ENCODE results near the gene FOXA3.
"Not testable (repeated sequence)": the region's sequence is repeated elsewhere in the genome, so short reads cannot be mapped to it uniquely, and the experiment has no call there.

Gene FOXA3

DNA sequence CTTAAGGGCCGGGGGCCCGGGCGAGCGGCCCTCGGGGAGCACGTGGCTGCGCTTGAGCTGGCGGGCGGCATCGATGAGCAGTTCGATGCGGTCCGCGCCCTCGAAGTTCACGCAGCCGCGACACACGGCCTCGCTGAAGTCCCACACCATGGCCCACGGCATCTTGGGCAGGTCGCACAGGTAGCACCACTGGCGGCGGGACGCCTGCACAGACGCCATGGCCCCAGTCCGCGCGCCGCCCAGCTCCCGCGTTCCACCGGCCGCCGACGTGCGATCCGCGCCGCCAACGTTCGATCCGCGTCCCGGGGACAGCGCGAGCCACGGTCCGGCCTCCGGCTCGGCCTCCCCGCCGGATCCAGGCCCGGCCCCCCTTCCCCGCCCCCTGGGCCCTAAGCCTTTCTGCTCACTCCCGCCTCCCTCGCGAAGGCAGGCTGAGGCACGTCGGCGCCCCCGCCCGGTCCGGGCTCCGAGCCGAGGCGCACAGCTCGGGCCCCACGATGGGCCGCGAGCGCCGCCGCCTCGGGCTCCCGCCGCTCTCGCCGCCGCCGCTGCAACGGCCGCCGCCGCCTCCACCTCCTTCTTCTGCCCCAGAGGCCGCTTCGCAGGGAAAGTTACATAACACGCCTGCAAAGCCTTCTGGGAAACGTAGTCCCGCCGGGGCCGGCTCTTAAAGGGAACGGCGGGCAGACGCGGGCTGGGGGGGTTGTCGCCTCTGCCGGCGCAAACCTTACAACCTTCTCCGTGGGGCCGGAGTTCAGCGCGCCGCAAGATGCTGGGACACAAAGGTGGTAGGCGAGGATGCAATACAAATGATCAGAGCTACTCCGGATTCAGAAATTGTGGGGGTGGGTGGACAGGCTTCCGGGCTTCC is 21.7 kb downstream of the FOXA3 start, which contains the start of gene IRF2BP1:
Gene IRF2BP1 (minus strand): TSS at position 586 of the 871 bp plus-strand sequence. CDS start 367 bp downstream, at position 219.
- TF ChIP-seq, protein P1, sequence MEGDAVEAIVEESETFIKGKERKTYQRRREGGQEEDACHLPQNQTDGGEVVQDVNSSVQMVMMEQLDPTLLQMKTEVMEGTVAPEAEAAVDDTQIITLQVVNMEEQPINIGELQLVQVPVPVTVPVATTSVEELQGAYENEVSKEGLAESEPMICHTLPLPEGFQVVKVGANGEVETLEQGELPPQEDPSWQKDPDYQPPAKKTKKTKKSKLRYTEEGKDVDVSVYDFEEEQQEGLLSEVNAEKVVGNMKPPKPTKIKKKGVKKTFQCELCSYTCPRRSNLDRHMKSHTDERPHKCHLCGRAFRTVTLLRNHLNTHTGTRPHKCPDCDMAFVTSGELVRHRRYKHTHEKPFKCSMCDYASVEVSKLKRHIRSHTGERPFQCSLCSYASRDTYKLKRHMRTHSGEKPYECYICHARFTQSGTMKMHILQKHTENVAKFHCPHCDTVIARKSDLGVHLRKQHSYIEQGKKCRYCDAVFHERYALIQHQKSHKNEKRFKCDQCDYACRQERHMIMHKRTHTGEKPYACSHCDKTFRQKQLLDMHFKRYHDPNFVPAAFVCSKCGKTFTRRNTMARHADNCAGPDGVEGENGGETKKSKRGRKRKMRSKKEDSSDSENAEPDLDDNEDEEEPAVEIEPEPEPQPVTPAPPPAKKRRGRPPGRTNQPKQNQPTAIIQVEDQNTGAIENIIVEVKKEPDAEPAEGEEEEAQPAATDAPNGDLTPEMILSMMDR (conservative IDR thresholded peaks at IDR 0.05; ENCODE audit: low read depth, low read length): no peak
- peak; percentile 71 for DNase-seq (ENCODE audit: low read depth)
- peak within 1 kb of the TSS; percentile 69 for H3K4me3 ChIP-seq (ENCODE audit: low read length)

DNA sequence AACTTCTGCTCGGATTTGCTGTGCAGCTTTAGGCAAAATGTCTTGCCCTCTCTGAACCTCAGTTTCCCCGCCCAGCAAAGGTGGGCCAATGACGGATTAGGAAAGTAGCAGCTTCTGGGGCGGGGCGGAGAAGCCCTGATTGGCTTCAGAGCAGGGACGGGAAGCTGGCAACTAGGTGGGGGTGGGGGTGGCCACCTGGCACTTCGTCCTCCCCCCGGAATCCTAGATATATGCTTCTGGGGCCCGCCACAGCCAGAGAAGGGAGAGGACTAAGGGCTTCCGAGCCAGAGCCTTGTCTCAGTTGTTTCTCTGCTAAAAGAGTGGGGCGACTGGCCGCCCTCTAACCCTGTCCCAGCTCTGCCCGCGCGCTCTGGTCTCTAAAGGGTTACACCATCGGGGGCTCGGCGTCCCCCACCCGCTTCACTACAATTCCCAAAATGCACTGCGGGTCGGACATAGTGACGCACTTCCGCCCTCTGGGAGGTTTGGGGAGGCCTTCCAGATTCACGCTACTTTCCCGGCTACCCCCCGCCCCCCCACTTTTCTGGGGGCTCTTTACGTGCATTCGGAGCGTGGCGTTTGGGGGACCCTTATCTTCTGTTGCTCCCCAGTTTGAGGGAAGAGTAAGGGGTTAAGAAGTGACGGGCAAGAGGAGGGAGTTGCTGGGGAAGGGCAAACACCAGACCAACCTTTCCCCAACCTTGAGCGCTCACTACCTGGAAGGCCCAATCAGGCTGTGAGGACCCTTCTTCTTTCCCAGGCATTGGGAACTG is 22.5 kb downstream of the FOXA3 start:
- peak overlapping the region; percentile 69 for H3K4me3 ChIP-seq (ENCODE audit: low read length)
- DNase-seq (ENCODE audit: low read depth): peak; percentile 62
- TF ChIP-seq, protein P1 (conservative IDR thresholded peaks at IDR 0.05; ENCODE audit: low read depth, low read length): no peak

DNA sequence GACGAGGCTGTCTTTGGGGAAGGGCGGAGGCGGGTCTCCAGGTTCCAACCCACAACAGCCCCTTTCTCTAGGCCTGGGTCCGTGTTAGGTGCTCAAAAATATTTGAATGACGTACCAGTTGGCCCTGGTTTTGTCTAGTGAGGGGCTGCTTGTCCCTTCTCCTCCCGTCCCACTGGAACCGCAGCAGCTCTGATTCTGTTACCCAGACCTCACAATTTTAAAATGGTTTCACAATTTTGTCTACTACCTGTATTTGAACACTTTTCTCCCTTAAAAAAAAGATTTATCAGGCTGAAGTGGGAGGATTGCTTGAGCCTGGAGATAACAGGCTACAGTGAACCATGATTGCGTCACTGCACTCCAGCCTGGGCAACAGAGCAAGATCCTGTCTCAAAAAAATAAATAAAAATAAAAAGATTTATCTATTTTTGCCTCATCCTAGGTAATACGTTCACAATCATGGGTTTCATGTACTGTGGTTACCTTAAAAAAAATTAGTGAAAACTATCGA is 23.1 kb downstream of the FOXA3 start:
- TF ChIP-seq, protein P1 (conservative IDR thresholded peaks at IDR 0.05; ENCODE audit: low read depth, low read length): no peak
- peak overlapping the region; percentile 69 for H3K4me3 ChIP-seq (ENCODE audit: low read length)
- DNase-seq (ENCODE audit: low read depth): no peak

DNA sequence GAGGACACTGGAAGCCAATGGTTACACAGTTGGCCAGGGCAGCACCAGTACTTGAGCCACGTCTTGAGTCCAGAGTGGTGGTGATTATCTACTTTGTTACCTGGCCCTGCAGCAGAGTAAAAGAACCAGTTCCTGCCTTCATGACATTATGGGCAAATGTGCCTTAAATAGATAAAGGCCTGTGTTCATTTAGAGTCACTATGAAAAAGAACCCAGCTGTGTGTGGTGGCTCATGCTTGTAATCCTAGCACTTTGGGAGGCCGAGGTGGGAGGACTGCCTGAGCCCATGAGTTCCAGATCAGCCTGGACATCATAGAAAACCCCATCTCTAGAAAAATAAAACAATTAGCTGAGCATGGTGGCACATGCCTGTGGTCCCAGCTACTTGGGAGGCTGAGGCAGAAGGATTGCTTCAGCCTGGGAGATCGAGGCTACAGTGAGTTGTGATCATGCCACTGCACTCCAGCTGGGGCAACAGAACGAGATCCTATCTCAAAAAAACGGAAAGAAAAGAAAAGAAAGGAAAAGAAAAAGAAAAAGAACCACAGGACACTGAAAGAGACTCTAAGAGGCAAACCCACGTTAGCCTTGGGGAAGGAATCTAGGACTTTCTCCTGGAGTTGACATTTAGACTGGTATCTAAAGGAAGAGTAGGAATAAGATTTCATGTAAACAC is 25.2 kb downstream of the FOXA3 start:
- no peak for DNase-seq (ENCODE audit: low read depth)
- TF ChIP-seq, protein P1 (conservative IDR thresholded peaks at IDR 0.05; ENCODE audit: low read depth, low read length): no peak
- H3K4me3 ChIP-seq (ENCODE audit: low read length): no peak overlapping the region

DNA sequence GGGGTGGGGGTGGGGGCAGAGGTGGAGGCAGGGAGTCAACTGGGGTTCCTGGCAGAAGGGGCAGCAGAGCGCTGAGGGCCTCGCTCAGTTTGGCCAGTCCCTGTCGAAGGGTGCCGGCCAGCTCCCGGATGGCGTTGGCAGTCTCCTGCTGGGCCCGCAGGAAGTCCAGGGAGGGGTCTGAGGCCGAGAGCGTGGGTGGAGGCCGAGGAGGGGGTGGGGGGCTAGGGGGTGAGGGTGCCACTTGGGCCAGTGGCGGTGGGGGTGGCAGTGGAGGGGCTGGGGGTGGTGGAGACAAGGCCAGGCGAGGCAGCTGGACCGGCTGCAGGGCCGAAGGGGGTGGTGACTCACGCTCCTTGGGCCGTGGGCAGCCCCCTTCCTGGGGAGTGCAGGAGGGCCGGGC is 26.8 kb downstream of the FOXA3 start:
- DNase-seq (ENCODE audit: low read depth): no peak
- no peak overlapping the region for H3K4me3 ChIP-seq (ENCODE audit: low read length)
- TF ChIP-seq, protein P1 (conservative IDR thresholded peaks at IDR 0.05; ENCODE audit: low read depth, low read length): no peak

DNA sequence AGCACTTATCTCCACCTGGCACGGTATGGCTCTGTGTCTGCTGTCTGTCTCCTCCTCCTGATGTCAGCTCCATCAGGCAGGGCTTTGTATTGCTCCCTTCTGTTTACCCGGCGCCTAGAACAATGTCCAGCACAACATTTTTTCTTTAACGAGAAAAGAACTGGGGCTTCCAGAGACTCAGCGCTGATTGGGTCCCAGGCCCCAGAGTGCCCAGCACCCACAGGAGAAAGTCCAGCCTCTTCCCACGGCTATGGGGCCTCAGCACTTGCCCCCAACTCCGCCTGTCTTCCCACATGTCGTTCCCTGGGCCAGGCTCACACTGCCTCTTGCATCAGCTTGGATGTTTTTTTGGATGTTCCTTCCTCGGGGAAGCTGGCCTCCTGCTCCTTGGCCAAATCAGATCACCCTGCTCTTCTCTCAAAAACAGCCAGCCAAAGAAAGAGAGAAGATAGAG is 31.4 kb downstream of the FOXA3 start:
- TF ChIP-seq, protein P1 (conservative IDR thresholded peaks at IDR 0.05; ENCODE audit: low read depth, low read length): no peak

DNA sequence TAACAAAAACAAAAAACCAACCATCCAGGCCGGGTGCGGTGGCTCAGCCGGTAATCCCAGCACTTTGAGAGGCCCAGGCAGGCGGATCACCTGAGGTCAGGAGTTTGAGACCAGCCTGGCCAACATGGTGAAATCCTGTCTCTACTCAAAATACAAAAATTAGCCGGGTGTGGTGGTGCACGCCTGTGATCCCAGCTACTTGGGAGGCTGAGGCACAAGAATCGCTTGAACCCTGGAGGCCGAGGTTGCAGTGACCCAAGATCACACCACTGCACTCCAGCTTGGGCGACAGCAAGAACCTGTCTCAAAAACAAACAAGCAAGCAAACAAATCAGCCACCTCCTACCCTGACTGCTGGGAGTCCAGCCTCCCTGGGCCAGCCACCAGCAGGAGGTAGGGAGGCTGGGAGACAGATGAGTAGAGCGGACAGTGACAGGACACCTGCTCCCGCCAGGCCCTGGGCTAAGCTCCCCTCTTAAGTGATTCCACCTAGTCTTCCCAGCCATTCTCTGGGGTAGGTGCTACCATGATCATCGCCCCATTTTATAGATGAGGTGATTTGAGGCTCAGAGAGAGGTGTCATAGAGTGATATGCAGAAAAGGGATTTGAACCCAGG is 32.0 kb downstream of the FOXA3 start:
- H3K4me3 ChIP-seq (ENCODE audit: low read length); DNase-seq (ENCODE audit: low read depth): not testable (repeated sequence)

More for the DNA sequence above, 31.4 kb downstream of the FOXA3 start:
- no peak for DNase-seq (ENCODE audit: low read depth)
- no peak overlapping the region for H3K4me3 ChIP-seq (ENCODE audit: low read length)

Data from retinal pigment epithelial cell (primary cell).